Measurements from ENCODE around the gene FAM107B. TPM values are rescaled to one million over a fixed set of nuclear protein-coding genes. Genes with fewer than 3 reads are reported as not detected.

The FAM107B gene
- total and polyA plus RNA-seq, 2 donors (not counting 3 experiments of a cell fraction or from before 2014, with no cell fraction given), result 39.2 to 176 TPM

DNA sequence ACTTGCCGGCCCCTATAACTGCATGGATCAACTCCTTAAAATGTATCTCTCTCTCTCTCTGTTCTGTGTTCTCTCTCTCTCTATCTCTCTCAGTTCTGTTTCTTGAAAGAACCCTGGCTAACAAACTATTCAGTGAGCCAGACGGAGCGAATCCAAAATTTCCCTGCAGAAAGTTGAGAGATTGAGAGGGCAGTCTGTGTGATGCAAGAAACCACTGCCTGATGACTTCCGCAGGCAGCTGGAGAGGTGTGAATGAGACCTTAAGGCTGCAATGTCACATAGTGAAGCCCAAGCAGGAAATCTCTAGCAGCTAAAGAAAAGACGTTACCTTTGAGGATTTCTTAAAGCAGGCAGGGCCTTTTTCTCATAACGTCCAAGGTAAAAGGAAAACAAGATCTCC is 17.3 kb downstream of the FAM107B start:
- Histone ChIP-seq H4K20me1 (replicated peaks; ENCODE audit: control insufficient read depth, extremely low read depth, insufficient read depth, low read length) (no peaks in the 10 kb centered on the region), H3K27ac (ENCODE audit: insufficient read depth, low read depth, low read length) (no peak overlapping the region), H2AFZ (ENCODE audit: low read depth, low read length) (no peak overlapping the region), H3K27me3 (ENCODE audit: control insufficient read depth in 2 of 2, insufficient read depth in 2 of 2, low read length in 2 of 2) (no peaks in the 10 kb centered on the region), H3K9me3 (replicated peaks; ENCODE audit: control insufficient read depth, insufficient read depth, low read length) (no peaks in the 10 kb centered on the region), H3K4me3 (replicated peaks in 1 of 3; ENCODE audit: insufficient read depth in 1 of 3, low read depth in 1 of 3, low read length in 3 of 3) (no peak overlapping the region), H3K4me2 (ENCODE audit: insufficient read depth, low read length) (no peak overlapping the region), H3K79me2 (ENCODE audit: control insufficient read depth, insufficient read depth, low read length) (no peaks in the 10 kb centered on the region), H3K9ac (replicated peaks; ENCODE audit: extremely low read depth, insufficient read depth, low read length) (no peak overlapping the region), H3K36me3 (ENCODE audit: control insufficient read depth in 2 of 2, extremely low read depth in 1 of 2, insufficient read depth in 2 of 2, low read length in 2 of 2) (no peaks in the 10 kb centered on the region), H3K9me1 (replicated peaks; ENCODE audit: control insufficient read depth, extremely low read depth, insufficient read depth, low read length) (no peaks in the 10 kb centered on the region), H3K4me1 (ENCODE audit: control insufficient read depth, extremely low read depth, insufficient read depth, low read length) (no peaks in the 10 kb centered on the region)
- FAIRE-seq (no peak), DNase-seq (ENCODE audit: low read depth, low spot score) (no peak)
- dilution Hi-C loops (cut with MboI; ENCODE audit: extremely low pct_ligation_motif_present, low sequenced_read_pairs) (no loop called here), intact Hi-C loops (cut with micrococcal nuclease) (no loop called here)
- TF ChIP-seq JUN (IDR thresholded peaks at IDR 0.05; ENCODE audit: borderline replicate concordance, insufficient read depth, insufficient read length, low read depth), result no peak
- TF ChIP-seq GATA2 (IDR thresholded peaks at IDR 0.05; ENCODE audit: insufficient read depth, insufficient read length, low read depth, low read length), result no peak
- no peak for TF ChIP-seq POLR2AphosphoS5 (IDR thresholded peaks at IDR 0.05; ENCODE audit: insufficient read depth, low read depth, low read length)
- no peak for TF ChIP-seq MYC (IDR thresholded peaks at IDR 0.05; ENCODE audit: low read depth, low read length)
- no peak for TF ChIP-seq POLR2A (IDR thresholded peaks at IDR 0.05; ENCODE audit: low read depth, low read length)
- TF ChIP-seq FOS (IDR thresholded peaks at IDR 0.05; ENCODE audit: borderline replicate concordance, insufficient read depth, low read length), result no peak
- TF ChIP-seq, protein P1, sequence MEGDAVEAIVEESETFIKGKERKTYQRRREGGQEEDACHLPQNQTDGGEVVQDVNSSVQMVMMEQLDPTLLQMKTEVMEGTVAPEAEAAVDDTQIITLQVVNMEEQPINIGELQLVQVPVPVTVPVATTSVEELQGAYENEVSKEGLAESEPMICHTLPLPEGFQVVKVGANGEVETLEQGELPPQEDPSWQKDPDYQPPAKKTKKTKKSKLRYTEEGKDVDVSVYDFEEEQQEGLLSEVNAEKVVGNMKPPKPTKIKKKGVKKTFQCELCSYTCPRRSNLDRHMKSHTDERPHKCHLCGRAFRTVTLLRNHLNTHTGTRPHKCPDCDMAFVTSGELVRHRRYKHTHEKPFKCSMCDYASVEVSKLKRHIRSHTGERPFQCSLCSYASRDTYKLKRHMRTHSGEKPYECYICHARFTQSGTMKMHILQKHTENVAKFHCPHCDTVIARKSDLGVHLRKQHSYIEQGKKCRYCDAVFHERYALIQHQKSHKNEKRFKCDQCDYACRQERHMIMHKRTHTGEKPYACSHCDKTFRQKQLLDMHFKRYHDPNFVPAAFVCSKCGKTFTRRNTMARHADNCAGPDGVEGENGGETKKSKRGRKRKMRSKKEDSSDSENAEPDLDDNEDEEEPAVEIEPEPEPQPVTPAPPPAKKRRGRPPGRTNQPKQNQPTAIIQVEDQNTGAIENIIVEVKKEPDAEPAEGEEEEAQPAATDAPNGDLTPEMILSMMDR (IDR thresholded peaks at IDR 0.05; ENCODE audit: extremely low read depth in 1 of 2, insufficient read depth in 1 of 2, low read depth in 1 of 2, low read length in 2 of 2), result no peak
- TF ChIP-seq EZH2 (IDR thresholded peaks at IDR 0.05; ENCODE audit: borderline replicate concordance, low read depth, low read length, severe bottlenecking), result no peak
- TF ChIP-seq, protein P2, sequence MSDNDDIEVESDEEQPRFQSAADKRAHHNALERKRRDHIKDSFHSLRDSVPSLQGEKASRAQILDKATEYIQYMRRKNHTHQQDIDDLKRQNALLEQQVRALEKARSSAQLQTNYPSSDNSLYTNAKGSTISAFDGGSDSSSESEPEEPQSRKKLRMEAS (IDR thresholded peaks at IDR 0.05; ENCODE audit: insufficient read depth, insufficient read length), result no peak
- CTCF ChIA-PET, result no interaction called here
- POLR2A ChIA-PET, result no interaction called here
- no TSS peak for BruUV-seq (replicated peaks)

Measured in endothelial cell of umbilical vein (primary cell).